ENCODE data around the gene KBTBD6.
A peak's percentile ranks its signal among the peaks of the same experiment; 100 is the strongest.
"Not testable (repeated sequence)": the region's sequence is repeated elsewhere in the genome, so short reads cannot be mapped to it uniquely, and the experiment has no call there.

Gene KBTBD6

DNA sequence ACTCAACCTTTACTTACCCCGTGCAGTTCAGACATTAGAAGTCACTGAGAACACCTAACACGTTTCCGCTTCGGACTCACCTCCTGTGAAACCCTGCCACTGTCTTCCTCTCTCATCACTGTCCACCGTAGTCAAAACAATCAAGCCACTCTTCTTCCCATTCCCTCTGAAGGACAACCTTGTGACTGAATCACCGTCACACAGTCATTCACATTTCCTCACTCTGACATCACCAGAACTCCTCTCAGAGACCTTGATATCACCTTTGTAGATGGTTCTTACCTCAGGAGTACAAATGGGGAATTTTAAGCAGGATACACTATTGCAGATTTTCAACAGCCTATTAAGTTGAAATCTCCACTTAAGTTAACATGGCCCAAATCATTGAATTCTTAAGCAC, 1.3 kb upstream of the KBTBD6 start:
- Histone ChIP-seq H3K27me3 (ENCODE audit: control insufficient read depth, insufficient read depth, low read length) (no peaks in the 10 kb centered on the region), H3K36me3 (ENCODE audit: control insufficient read depth, insufficient read depth, low read length) (no peaks in the 10 kb centered on the region; the same call in 1 of the 2 replicates), H3K4me3 (ENCODE audit: low read length) (no peak overlapping the region), H3K9me3 (ENCODE audit: control insufficient read depth, insufficient read depth, low read length) (no peaks in the 10 kb centered on the region), H3K27ac (ENCODE audit: low read length) (no peak overlapping the region), H3K4me1 (ENCODE audit: control insufficient read depth, insufficient read depth, low read length) (peaks cover 1% of the 10 kb centered on the region; the same call in 1 of the 2 replicates)
- no CpG with 5 or more reads among the region's 6 CpGs for WGBS (ENCODE audit: insufficient coverage, insufficient read length)
- DNase-seq (ENCODE audit: low read depth, low spot score), result no peak

- not testable (repeated sequence) for H3K27ac ChIP-seq (ENCODE audit: low read length); DNase-seq (ENCODE audit: low read depth, low spot score); H3K27me3 ChIP-seq (ENCODE audit: control insufficient read depth, insufficient read depth, low read length); H3K4me1 ChIP-seq (ENCODE audit: control insufficient read depth, insufficient read depth, low read length); H3K9me3 ChIP-seq (ENCODE audit: control insufficient read depth, insufficient read depth, low read length); H3K36me3 ChIP-seq (ENCODE audit: control insufficient read depth, insufficient read depth, low read length)
- WGBS (ENCODE audit: insufficient coverage, insufficient read length), result no CpG with 5 or more reads among the region's 48 CpGs
- peak overlapping the region; percentile 88 for H3K4me3 ChIP-seq (ENCODE audit: low read length)
Measured at GRCh38 chr13:41131660-41132511, 716 bp downstream of the KBTBD6 start.

DNA sequence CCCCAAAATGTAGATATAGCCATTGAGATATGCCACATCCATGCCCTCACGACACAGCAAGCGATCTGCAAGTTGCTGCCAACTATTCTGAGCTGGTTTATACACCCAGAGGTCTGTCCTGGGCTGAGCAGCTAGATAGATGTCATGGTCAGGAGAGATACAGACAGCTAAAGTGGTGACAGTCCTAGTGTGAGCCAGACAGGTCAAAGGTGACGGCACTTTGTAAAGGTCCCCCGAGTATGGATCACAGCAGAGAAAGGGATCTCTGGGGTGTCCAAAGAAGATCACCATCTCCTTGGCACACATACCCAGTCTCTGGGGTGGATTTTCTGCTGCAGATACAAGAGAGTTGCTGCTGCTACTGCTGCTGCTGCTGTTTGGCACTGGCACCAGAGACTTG, 1.4 kb downstream of the KBTBD6 start:
- H3K4me3 ChIP-seq (ENCODE audit: low read length); H3K27me3 ChIP-seq (ENCODE audit: control insufficient read depth, insufficient read depth, low read length): not testable (repeated sequence)
- no CpG with 5 or more reads among the region's 4 CpGs for WGBS (ENCODE audit: insufficient coverage, insufficient read length)

DNA sequence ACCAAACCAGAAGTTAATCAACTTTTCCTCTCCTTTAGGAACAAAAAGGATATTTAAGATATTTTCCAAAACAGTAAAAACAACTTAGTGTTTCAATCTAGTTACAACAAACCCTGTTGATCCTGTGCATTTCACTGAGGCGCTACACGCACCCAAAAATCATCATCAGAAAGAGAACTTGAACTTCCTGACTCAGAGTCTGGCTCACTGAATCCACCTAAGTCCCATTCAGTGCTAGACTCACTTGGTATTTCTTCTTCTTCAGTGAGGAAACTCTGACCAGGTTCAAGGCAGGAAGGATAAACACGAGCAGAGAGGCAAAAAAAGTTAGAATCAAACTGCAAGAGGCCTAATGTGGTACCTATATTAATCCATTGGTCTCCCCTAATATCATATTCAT, 2.2 kb downstream of the KBTBD6 start:
- no peak overlapping the region for H3K27ac ChIP-seq (ENCODE audit: low read length)
- no peaks in the 10 kb centered on the region for H3K27me3 ChIP-seq (ENCODE audit: control insufficient read depth, insufficient read depth, low read length)
- no peaks in the 10 kb centered on the region for H3K9me3 ChIP-seq (ENCODE audit: control insufficient read depth, insufficient read depth, low read length)
- DNase-seq (ENCODE audit: low read depth, low spot score), result no peak
- WGBS (ENCODE audit: insufficient coverage, insufficient read length), result no CpG with 5 or more reads among the region's 3 CpGs
- H3K36me3 ChIP-seq (ENCODE audit: control insufficient read depth, insufficient read depth, low read length), result no peaks in the 10 kb centered on the region; the same call in 1 of the 2 replicates
- no peak overlapping the region; the same call in 1 of the 2 replicates for H3K4me3 ChIP-seq (ENCODE audit: low read length)
- H3K4me1 ChIP-seq (ENCODE audit: control insufficient read depth, insufficient read depth, low read length), result peaks cover 1% of the 10 kb centered on the region; the same call in 1 of the 2 replicates

More for the DNA sequence above, 1.4 kb downstream of the KBTBD6 start:
- not testable (repeated sequence) for H3K9me3 ChIP-seq (ENCODE audit: control insufficient read depth, insufficient read depth, low read length); DNase-seq (ENCODE audit: low read depth, low spot score); H3K36me3 ChIP-seq (ENCODE audit: control insufficient read depth, insufficient read depth, low read length); H3K4me1 ChIP-seq (ENCODE audit: control insufficient read depth, insufficient read depth, low read length); H3K27ac ChIP-seq (ENCODE audit: low read length)

DNA sequence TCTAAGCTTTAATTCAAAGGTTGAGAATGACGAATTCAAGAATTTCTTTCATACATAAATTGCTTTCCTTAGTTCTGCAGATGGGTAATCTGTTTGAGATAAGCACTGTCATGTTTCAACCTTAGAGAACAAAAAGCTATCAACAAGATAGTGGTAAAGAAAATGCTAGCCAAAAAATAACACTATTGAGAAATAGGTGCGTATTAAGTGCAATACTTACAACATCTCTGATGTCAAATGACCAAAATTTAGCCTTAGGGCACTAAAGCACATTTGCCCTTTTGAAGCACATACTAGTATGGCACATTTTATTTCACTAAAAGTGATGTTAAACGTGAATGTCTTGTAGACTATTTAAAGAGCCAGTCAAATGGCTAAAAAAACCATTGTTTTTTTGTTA, 4.9 kb downstream of the KBTBD6 start:
- H3K9me3 ChIP-seq (ENCODE audit: control insufficient read depth, insufficient read depth, low read length), result no peaks in the 10 kb centered on the region
- WGBS (ENCODE audit: insufficient coverage, insufficient read length), result no CpG with 5 or more reads among the region's 3 CpGs
- H3K27ac ChIP-seq (ENCODE audit: low read length), result no peak overlapping the region
- H3K4me1 ChIP-seq (ENCODE audit: control insufficient read depth, insufficient read depth, low read length), result peaks cover 1% of the 10 kb centered on the region; the same call in 1 of the 2 replicates
- H3K36me3 ChIP-seq (ENCODE audit: control insufficient read depth, insufficient read depth, low read length), result no peaks in the 10 kb centered on the region; the same call in 1 of the 2 replicates
- H3K27me3 ChIP-seq (ENCODE audit: control insufficient read depth, insufficient read depth, low read length), result no peaks in the 10 kb centered on the region
- no peak overlapping the region for H3K4me3 ChIP-seq (ENCODE audit: low read length)
- DNase-seq (ENCODE audit: low read depth, low spot score), result no peak

GRCh38 chr13:41122838-41123237, 9.8 kb downstream of the KBTBD6 start:
- Histone ChIP-seq H3K4me1 (ENCODE audit: control insufficient read depth, insufficient read depth, low read length) (no peaks in the 10 kb centered on the region), H3K36me3 (ENCODE audit: control insufficient read depth, insufficient read depth, low read length) (no peaks in the 10 kb centered on the region), H3K27ac (ENCODE audit: low read length) (no peak overlapping the region), H3K27me3 (ENCODE audit: control insufficient read depth, insufficient read depth, low read length) (no peaks in the 10 kb centered on the region), H3K9me3 (ENCODE audit: control insufficient read depth, insufficient read depth, low read length) (no peaks in the 10 kb centered on the region), H3K4me3 (ENCODE audit: low read length) (no peak overlapping the region)
- WGBS (ENCODE audit: insufficient coverage, insufficient read length), result no CpG with 5 or more reads among the region's 2 CpGs
- no peak for DNase-seq (ENCODE audit: low read depth, low spot score)

DNA sequence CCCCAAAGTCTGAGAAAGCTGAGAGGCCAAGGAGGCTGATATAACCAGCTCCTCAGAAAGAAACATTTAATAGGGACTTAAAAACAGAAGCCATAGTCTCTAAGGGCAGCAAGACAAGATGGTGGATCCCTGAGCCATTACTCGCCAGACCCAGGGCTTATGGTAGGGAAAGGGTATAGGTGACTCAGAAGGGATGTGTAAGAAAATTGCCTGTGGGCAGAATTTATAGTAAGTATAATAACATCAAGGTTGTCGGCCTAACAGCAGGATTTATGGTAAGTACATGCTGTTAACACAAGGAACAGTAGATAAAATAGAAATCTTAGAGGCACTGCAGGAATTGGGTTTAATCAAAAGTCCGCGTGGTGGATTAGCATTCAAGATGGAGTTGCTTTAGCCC, 14.7 kb downstream of the KBTBD6 start:
- no peak overlapping the region for H3K4me3 ChIP-seq (ENCODE audit: low read length)
- no peaks in the 10 kb centered on the region for H3K9me3 ChIP-seq (ENCODE audit: control insufficient read depth, insufficient read depth, low read length)
- no peak for DNase-seq (ENCODE audit: low read depth, low spot score)
- no CpG with 5 or more reads among the region's 4 CpGs for WGBS (ENCODE audit: insufficient coverage, insufficient read length)
- H3K36me3 ChIP-seq (ENCODE audit: control insufficient read depth, insufficient read depth, low read length), result no peaks in the 10 kb centered on the region
- H3K27ac ChIP-seq (ENCODE audit: low read length), result no peak overlapping the region
- H3K4me1 ChIP-seq (ENCODE audit: control insufficient read depth, insufficient read depth, low read length), result no peaks in the 10 kb centered on the region
- no peaks in the 10 kb centered on the region for H3K27me3 ChIP-seq (ENCODE audit: control insufficient read depth, insufficient read depth, low read length)

DNA sequence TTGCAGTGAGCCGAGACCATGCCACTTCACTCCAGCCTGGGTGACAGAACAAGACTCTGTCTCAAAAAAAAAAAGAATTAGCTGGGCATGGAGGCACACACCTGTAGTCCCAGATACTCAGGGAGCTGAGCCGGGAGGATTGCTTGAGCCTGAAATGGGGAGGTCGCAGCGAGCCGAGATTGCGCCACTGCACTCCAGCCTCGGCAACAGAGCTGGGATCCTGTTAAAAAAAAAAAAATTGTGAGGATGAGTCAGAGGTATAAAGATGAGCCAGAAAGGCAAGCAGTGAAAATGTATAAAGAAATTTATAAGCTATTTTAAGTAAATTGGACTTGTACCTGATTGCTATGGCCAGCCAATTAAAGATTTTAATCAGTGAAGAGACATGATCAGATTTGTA, 21.1 kb downstream of the KBTBD6 start:
- Histone ChIP-seq H3K9me3 (ENCODE audit: control insufficient read depth, insufficient read depth, low read length) (no peaks in the 10 kb centered on the region), H3K36me3 (ENCODE audit: control insufficient read depth, insufficient read depth, low read length) (no peaks in the 10 kb centered on the region), H3K4me1 (ENCODE audit: control insufficient read depth, insufficient read depth, low read length) (0 out of 2 replicates have a peak, but pooled peaks cover 2% of the 10 kb centered on the region), H3K27me3 (ENCODE audit: control insufficient read depth, insufficient read depth, low read length) (no peaks in the 10 kb centered on the region), H3K4me3 (ENCODE audit: low read length) (no peak overlapping the region), H3K27ac (ENCODE audit: low read length) (no peak overlapping the region)
- WGBS (ENCODE audit: insufficient coverage, insufficient read length), result no CpG with 5 or more reads among the region's 7 CpGs
- DNase-seq (ENCODE audit: low read depth, low spot score), result no peak

- WGBS (ENCODE audit: insufficient coverage, insufficient read length), result no CpG with 5 or more reads among the region's 7 CpGs
- no peak overlapping the region for H3K4me3 ChIP-seq (ENCODE audit: low read length)
Measured at GRCh38 chr13:41107584-41108014, 25.0 kb downstream of the KBTBD6 start.

DNA sequence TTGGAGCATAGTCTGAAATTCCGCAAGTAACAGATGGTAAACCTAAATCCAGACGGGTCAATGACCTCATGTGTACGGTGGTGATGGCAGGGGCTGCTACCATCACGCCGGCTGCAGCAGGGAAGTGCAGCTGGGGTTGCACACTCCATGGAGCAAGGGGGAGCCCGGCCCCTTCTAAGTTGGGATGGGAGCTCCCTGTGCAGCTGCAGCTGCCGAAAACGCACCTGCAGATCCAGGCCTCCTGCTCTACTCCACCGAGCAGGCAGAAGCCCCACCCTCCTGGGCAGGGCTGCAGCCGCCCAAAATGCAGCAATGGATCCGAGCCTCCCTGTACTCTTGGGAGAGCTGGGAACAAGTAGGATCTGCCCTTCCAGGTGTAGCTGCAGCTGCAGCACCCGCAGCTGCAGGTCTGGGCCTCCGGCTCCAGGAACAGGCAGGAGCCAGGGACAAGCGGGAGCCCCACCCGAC, 25.5 kb downstream of the KBTBD6 start:
- no peak for DNase-seq (ENCODE audit: low read depth, low spot score)
- Histone ChIP-seq H3K36me3 (ENCODE audit: control insufficient read depth, insufficient read depth, low read length) (no peaks in the 10 kb centered on the region), H3K27me3 (ENCODE audit: control insufficient read depth, insufficient read depth, low read length) (no peaks in the 10 kb centered on the region), H3K4me3 (ENCODE audit: low read length) (no peak overlapping the region), H3K27ac (ENCODE audit: low read length) (no peak overlapping the region), H3K9me3 (ENCODE audit: control insufficient read depth, insufficient read depth, low read length) (no peaks in the 10 kb centered on the region), H3K4me1 (ENCODE audit: control insufficient read depth, insufficient read depth, low read length) (0 out of 2 replicates have a peak, but pooled peaks cover 2% of the 10 kb centered on the region)
- WGBS (ENCODE audit: insufficient coverage, insufficient read length), result no CpG with 5 or more reads among the region's 15 CpGs

More at GRCh38 chr13:41107584-41108014, 25.0 kb downstream of the KBTBD6 start:
- H3K4me1 ChIP-seq (ENCODE audit: control insufficient read depth, insufficient read depth, low read length), result 0 out of 2 replicates have a peak, but pooled peaks cover 2% of the 10 kb centered on the region
- no peak for DNase-seq (ENCODE audit: low read depth, low spot score)
- H3K9me3 ChIP-seq (ENCODE audit: control insufficient read depth, insufficient read depth, low read length), result no peaks in the 10 kb centered on the region
- no peaks in the 10 kb centered on the region for H3K36me3 ChIP-seq (ENCODE audit: control insufficient read depth, insufficient read depth, low read length)
- H3K27me3 ChIP-seq (ENCODE audit: control insufficient read depth, insufficient read depth, low read length), result no peaks in the 10 kb centered on the region
- no peak overlapping the region for H3K27ac ChIP-seq (ENCODE audit: low read length)

Measured in iPS DF 6.9 (cell line).